PC-3 (cell line): ENCODE measurements around the gene LDLRAD1. TPM values are rescaled to one million over a fixed set of nuclear protein-coding genes. Genes with fewer than 3 reads are reported as not detected.
A peak's percentile ranks its signal among the peaks of the same experiment; 100 is the strongest.

Source experiments
- ATAC-seq: fragments of 200-7000 bp; cut with Tn5 transposase; 2 replicates; pipeline ENCODE4 v1.9.1; 2020; ENCODE audit warnings: mild to moderate bottlenecking, moderate library complexity
- BruUV-seq: library from RNA; stranded (reverse); fragments of 400-500 nt; replicated peaks from 2 replicates; lab custom pipeline; 2021; lab: Mats Ljungman, UMichigan
- CTCF ChIA-PET: fragments of 300-600 bp; sonication (Branson Sonifier 250); formaldehyde crosslinking; loops from one replicate; lab custom pipeline; 2022; ENCODE audit warnings: antibody characterized with exemption; lab: Charles Lee
- POLR2A ChIA-PET: fragments of 300-600 bp; sonication (Branson Sonifier 250); formaldehyde crosslinking; loops from one replicate; lab custom pipeline; 2022; ENCODE audit warnings: antibody characterized with exemption; ENCODE audit not compliant: unreplicated experiment; lab: Charles Lee
- DNase-seq: peaks from one replicate; pipeline ENCODE4 v3.0.0-alpha.2; 2015
- H2AFZ ChIP-seq: fragments of 300-600 bp; sonication (generic); 2 replicates; pipeline ENCODE4 v1.6.0; 2016; ENCODE audit warnings: antibody characterized with exemption, low read length
- H3F3A ChIP-seq: fragments of 300-600 bp; sonication (generic); one replicate; pipeline ENCODE4 v1.6.0; 2017; ENCODE audit warnings: antibody characterized with exemption, low read length, control low read depth, mild to moderate bottlenecking; ENCODE audit not compliant: unreplicated experiment
- H3K27ac ChIP-seq: fragments of 300-600 bp; sonication (generic); 2 replicates; pipeline ENCODE4 v1.5.1; 2016; ENCODE audit warnings: mild to moderate bottlenecking, low read length
- H3K27me3 ChIP-seq: fragments of 300-600 bp; sonication (generic); 2 replicates; pipeline ENCODE4 v1.6.1; 2016; ENCODE audit warnings: low read length, mixed read lengths
- H3K36me3 ChIP-seq: fragments of 300-600 bp; sonication (generic); 2 replicates; pipeline ENCODE4 v1.6.1; 2016; ENCODE audit warnings: low read depth, mixed run types, low read length, mixed read lengths
- H3K4me1 ChIP-seq: fragments of 300-600 bp; sonication (generic); 2 replicates; pipeline ENCODE4 v1.5.1; 2016; ENCODE audit warnings: low read length; ENCODE audit not compliant: insufficient read depth
- H3K4me2 ChIP-seq: fragments of 300-600 bp; sonication (generic); 2 replicates; pipeline ENCODE4 v1.6.0; 2016; ENCODE audit warnings: low read length
- H3K4me3 ChIP-seq: fragments of 300-600 bp; sonication (generic); 2 replicates; pipeline ENCODE4 v1.5.1; 2016; ENCODE audit warnings: mild to moderate bottlenecking, low read length, mixed read lengths
- H3K79me2 ChIP-seq: fragments of 300-600 bp; sonication (generic); 2 replicates; pipeline ENCODE4 v1.6.1; 2017; ENCODE audit warnings: low read length, mixed read lengths
- H3K9ac ChIP-seq: fragments of 300-600 bp; sonication (generic); 2 replicates; pipeline ENCODE4 v1.6.0; 2016; ENCODE audit warnings: mild to moderate bottlenecking, low read length
- H3K9me2 ChIP-seq: fragments of 300-600 bp; sonication (generic); replicated peaks from 2 replicates; pipeline ENCODE4 v1.6.1; 2016; ENCODE audit warnings: mixed run types, low read length, mixed read lengths
- H3K9me3 ChIP-seq: fragments of 300-600 bp; sonication (generic); 2 replicates; pipeline ENCODE4 v1.6.1; 2016; ENCODE audit warnings: low read length, mixed read lengths
- H4K20me1 ChIP-seq: fragments of 300-600 bp; sonication (generic); 2 replicates; pipeline ENCODE4 v1.6.1; 2016; ENCODE audit warnings: low read length, mixed read lengths
- EZH2 ChIP-seq: fragments of 300-600 bp; sonication (generic); IDR thresholded peaks from one replicate; pipeline ENCODE4 v1.6.1; 2017; ENCODE audit warnings: antibody characterized with exemption, mild to moderate bottlenecking, low read length; ENCODE audit not compliant: unreplicated experiment
- EZH2phosphoT487 ChIP-seq: fragments of 300-600 bp; sonication (generic); IDR thresholded peaks from 2 replicates; pipeline ENCODE4 v1.6.1; 2018; ENCODE audit warnings: mild to moderate bottlenecking, antibody characterized with exemption, low read length, borderline replicate concordance
- intact Hi-C: fragments of 100-400 bp; cut with micrococcal nuclease; formaldehyde crosslinking; loops from 2 replicates; pipeline ENCODE4 v1.9.0; 2023
- microRNA-seq: library from miRNA; unstranded; fragments of <30 nt; microRNA quantifications from one replicate; pipeline ENCODE4 v1.1.0, GENCODE V29; 2020; ENCODE audit not compliant: unreplicated experiment
- total RNA-seq: library from RNA; depleted of rRNA; stranded (reverse); fragments of >200 nt; gene quantifications from 2 replicates; pipeline ENCODE4 v1.2.3, GENCODE V29; 2014; rRNA removed
- TF ChIP-seq, protein P1 (sequence below): fragments of 300-600 bp; sonication (generic); conservative IDR thresholded peaks from 2 replicates; pipeline ENCODE4 v1.5.1; 2017; ENCODE audit warnings: antibody characterized with exemption, low read depth, mild to moderate bottlenecking, low read length

LDLRAD1 gene
- total RNA-seq, 1 experiment from 2014 or later, result not detected

DNA sequence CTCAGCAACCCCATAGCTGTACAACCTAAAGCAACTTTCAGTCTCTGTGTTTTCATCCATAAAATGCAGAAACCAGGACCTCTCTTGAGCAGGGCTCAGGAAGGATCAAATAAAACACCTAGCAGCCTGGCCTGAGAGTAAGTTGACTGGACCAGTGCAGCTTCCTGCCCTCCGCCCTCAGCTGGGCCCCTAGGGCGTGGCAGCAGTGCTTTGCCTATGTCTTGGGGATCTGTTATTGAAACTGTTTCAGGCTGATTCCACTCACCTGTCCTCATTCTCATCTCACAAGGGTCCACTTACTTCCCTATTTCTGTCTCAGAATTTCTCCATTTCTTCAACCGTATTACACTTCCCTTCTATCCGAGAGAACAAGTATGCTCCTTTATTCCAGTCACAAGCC, 54.5 kb downstream of the LDLRAD1 start:
- H3K4me3 ChIP-seq, result no peak overlapping the region
- no peaks in the 10 kb centered on the region for H3K9me3 ChIP-seq
- no peaks in the 10 kb centered on the region for H3K9me2 ChIP-seq
- peaks cover 39% of the 10 kb centered on the region for H3K4me1 ChIP-seq
- ChIA-PET POLR2A (no interaction called here), CTCF (interaction anchor here (0.6 kb wide), 1 partner anchor 19 kb away, joined by 3 read pairs; no protein-coding TSS in a partner anchor)
- peaks cover 39% of the 10 kb centered on the region for H3K36me3 ChIP-seq
- intact Hi-C loops, result no loop called here
- ATAC-seq, result 0 out of 2 replicates have a peak, but pooled peaks have one; percentile 21
- no peaks in the 10 kb centered on the region for H3K27me3 ChIP-seq
- no peaks in the 10 kb centered on the region for H3K79me2 ChIP-seq
- no peak overlapping the region for H3K9ac ChIP-seq
- no peak overlapping the region for H2AFZ ChIP-seq
- no peak overlapping the region for H3K27ac ChIP-seq
- peaks cover 5% of the 10 kb centered on the region; the same call in 1 of the 2 replicates for H4K20me1 ChIP-seq
- BruUV-seq, result no TSS peak
- H3F3A ChIP-seq, result peaks cover 5% of the 10 kb centered on the region
- no peak for DNase-seq
- no peak overlapping the region for H3K4me2 ChIP-seq
- TF ChIP-seq EZH2phosphoT487, result no peak

DNA sequence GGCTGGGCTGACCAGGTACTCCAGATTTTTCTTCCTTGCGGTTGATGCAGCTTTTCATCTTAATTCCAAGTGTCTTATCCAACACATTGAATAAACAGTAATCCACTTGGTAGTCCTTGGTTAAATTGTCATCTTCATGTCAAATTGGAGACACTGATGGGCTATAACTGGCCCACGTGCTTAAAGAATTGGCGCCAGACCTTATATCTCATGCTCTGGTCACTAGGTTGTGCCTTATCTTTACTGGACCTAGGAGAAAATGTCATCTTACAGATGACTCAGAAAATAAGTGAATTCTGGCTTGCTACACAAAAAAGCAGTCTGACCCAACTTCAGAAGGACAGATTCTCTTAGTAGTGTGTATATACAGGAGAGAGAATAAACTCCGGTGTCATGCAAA, 55.6 kb downstream of the LDLRAD1 start:
- CTCF ChIA-PET, result no interaction called here
- no peaks in the 10 kb centered on the region for H3K27me3 ChIP-seq
- H2AFZ ChIP-seq, result no peak overlapping the region
- no peak overlapping the region for H3K4me2 ChIP-seq
- no peak overlapping the region for H3K27ac ChIP-seq
- H3F3A ChIP-seq, result no peaks in the 10 kb centered on the region
- intact Hi-C loops, result no loop called here
- peaks cover 35% of the 10 kb centered on the region for H3K36me3 ChIP-seq
- H3K4me3 ChIP-seq, result no peak overlapping the region
- no peaks in the 10 kb centered on the region for H3K9me2 ChIP-seq
- DNase-seq, result no peak
- H3K9me3 ChIP-seq, result no peaks in the 10 kb centered on the region
- no TSS peak for BruUV-seq
- no peak for ATAC-seq
- peaks cover under 1% of the 10 kb centered on the region; the same call in 1 of the 2 replicates for H4K20me1 ChIP-seq
- H3K9ac ChIP-seq, result no peak overlapping the region
- no peaks in the 10 kb centered on the region for H3K79me2 ChIP-seq
- peaks cover 31% of the 10 kb centered on the region for H3K4me1 ChIP-seq
- POLR2A ChIA-PET, result no interaction called here
- no peak for TF ChIP-seq EZH2
- no peak for TF ChIP-seq EZH2phosphoT487
- TF ChIP-seq, protein P1, sequence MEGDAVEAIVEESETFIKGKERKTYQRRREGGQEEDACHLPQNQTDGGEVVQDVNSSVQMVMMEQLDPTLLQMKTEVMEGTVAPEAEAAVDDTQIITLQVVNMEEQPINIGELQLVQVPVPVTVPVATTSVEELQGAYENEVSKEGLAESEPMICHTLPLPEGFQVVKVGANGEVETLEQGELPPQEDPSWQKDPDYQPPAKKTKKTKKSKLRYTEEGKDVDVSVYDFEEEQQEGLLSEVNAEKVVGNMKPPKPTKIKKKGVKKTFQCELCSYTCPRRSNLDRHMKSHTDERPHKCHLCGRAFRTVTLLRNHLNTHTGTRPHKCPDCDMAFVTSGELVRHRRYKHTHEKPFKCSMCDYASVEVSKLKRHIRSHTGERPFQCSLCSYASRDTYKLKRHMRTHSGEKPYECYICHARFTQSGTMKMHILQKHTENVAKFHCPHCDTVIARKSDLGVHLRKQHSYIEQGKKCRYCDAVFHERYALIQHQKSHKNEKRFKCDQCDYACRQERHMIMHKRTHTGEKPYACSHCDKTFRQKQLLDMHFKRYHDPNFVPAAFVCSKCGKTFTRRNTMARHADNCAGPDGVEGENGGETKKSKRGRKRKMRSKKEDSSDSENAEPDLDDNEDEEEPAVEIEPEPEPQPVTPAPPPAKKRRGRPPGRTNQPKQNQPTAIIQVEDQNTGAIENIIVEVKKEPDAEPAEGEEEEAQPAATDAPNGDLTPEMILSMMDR, result no peak

DNA sequence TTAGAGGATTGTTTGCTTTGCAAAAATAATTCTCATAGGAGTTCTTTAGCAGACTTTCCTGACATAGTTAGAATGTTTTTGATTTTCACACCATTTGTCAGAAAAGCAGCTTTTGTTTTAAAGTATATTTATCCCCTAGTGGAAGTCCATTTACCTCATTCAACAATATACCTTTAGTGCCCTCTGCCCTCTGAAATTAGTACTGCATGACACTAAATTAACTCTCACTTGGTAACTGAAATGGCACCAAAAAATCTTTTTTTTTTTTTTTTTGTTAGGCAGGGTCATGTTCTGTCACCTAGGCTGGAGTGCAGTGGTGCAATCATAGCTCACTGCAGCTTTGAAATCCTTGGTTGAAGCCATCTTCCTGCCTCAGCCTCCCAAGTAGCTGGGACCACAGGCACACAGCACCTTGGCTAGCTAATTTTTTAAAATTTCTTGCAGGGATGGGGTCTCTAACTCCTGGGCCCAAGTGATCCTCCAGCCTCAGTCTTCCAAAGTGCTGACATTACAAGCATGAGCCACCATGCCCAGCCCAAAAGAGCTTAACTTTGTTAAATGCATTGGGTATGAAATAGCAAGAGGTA, 58.2 kb downstream of the LDLRAD1 start:
- Histone ChIP-seq H3K27ac (no peak overlapping the region), H4K20me1 (no peaks in the 10 kb centered on the region), H3K9me2 (no peaks in the 10 kb centered on the region), H3K27me3 (no peaks in the 10 kb centered on the region), H3K4me3 (no peak overlapping the region), H2AFZ (no peak overlapping the region), H3K4me2 (no peak overlapping the region), H3F3A (no peaks in the 10 kb centered on the region), H3K36me3 (peaks cover 24% of the 10 kb centered on the region), H3K4me1 (peaks cover 21% of the 10 kb centered on the region), H3K79me2 (no peaks in the 10 kb centered on the region), H3K9me3 (no peaks in the 10 kb centered on the region), H3K9ac (no peak overlapping the region)
- POLR2A ChIA-PET, result interaction anchor here (0.7 kb wide), 1 partner anchor 135 kb away, joined by 25 read pairs; no protein-coding TSS in a partner anchor
- ATAC-seq (no peak; the same call in 1 of the 2 replicates), DNase-seq (peak; percentile 70)
- intact Hi-C loops, result loop anchor here (1.0 kb wide), 2 partner anchors 81 to 98 kb away; no protein-coding TSS in a partner anchor
- no TSS peak for BruUV-seq
- no peak for TF ChIP-seq EZH2
- TF ChIP-seq, protein P1, result peak; percentile 81
- no peak for TF ChIP-seq EZH2phosphoT487
- CTCF ChIA-PET, result interaction anchor here (0.6 to 1.5 kb wide), 7 partner anchors 10 to 137 kb away, joined by 3 to 20 read pairs (median 6); partner anchors contain the start of gene IFT25

Small RNAs within 50 kb of the gene (microRNA-seq; reads per million reads assigned to microRNA genes)
- gene MIR4781, result 1.3 reads per million

Other genes starting within 250 kb of the LDLRAD1 start
- gene NDC1, start 179.9 kb downstream of the LDLRAD1 start, total RNA-seq, result 59.3 and 63.6 TPM in 2 replicates
- 21.1 and 22.7 TPM in 2 replicates for gene YIPF1, start 128.4 kb downstream of the LDLRAD1 start, total RNA-seq
- not detected in 2 replicates for gene DIO1, start 124.0 kb downstream of the LDLRAD1 start, total RNA-seq
- 49.7 and 66.7 TPM in 2 replicates for gene IFT25, start 72.5 kb downstream of the LDLRAD1 start, total RNA-seq
- 23.9 and 27.3 TPM in 2 replicates for gene LRRC42, start 71.8 kb downstream of the LDLRAD1 start, total RNA-seq
- 71.5 and 133 TPM in 2 replicates for gene TMEM59, start 35.0 kb upstream of the LDLRAD1 start, total RNA-seq
- 4.2 and 7.7 TPM in 2 replicates for gene TCEANC2, start 35.4 kb upstream of the LDLRAD1 start, total RNA-seq
- 0.35 TPM in 1 of 2 replicates, not detected in the other for gene CDCP2, start 134.8 kb upstream of the LDLRAD1 start, total RNA-seq
- gene CYB5RL, start 181.8 kb upstream of the LDLRAD1 start, total RNA-seq, result 3.6 and 11.9 TPM in 2 replicates
- 191 and 211 TPM in 2 replicates for gene MRPL37, start 182.0 kb upstream of the LDLRAD1 start, total RNA-seq